LNCAP (cell line): ENCODE results near the gene NPFFR1.

ENCODE experiments used
- CTCF ChIP-seq: fragments of 450-650 bp; IDR thresholded peaks from 2 replicates; pipeline ENCODE4 v1.5.1; 2017; ENCODE audit warnings: mild to moderate bottlenecking

NPFFR1 gene

GRCh38 chr10:70300908-70301597, 17.2 kb upstream of the NPFFR1 start:
- TF ChIP-seq CTCF, result no peak

DNA sequence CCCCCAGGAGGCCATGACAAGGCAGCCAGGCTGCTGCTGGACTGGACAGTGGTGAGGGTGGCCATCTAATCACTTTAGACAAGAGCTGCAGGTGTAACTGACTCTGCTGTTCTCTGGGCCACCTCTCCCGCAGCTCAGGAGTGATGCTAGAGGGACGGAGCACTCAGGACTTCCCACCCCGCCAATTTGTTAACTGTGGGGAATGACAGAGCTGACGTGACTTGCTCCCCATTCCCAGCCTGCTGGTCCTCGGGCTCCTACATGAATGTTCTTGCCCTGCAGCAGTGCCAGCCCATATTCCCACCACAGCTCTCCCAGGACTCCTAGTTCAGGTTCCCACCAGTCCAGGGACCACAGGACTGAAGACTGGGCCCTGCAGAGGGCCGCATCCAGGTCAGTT, 16.7 kb upstream of the NPFFR1 start:
- TF ChIP-seq CTCF, result no peak

- no peak for TF ChIP-seq CTCF
These were observed 16.1 kb upstream of the NPFFR1 start for GRCh38 chr10:70299876-70300275.

DNA sequence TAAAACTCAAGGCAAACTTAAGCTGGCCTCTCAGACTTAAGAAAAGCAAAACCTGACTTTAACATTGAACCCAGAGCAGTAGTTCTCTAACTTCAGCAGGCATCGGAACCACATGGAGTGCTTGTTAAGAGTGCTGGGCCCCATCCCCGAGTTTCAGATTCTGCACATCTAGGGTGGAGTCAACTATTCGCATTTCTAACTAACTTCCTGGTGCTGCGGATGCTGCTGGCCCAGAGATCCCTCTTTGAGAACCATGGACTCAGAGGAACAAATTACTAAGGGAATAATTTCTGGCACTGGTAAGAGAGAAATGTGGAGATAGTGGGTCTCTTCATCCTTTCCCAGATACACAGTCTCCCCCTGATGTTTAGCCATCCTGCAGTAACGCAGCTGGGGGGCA, 14.6 kb upstream of the NPFFR1 start:
- no peak for TF ChIP-seq CTCF

DNA sequence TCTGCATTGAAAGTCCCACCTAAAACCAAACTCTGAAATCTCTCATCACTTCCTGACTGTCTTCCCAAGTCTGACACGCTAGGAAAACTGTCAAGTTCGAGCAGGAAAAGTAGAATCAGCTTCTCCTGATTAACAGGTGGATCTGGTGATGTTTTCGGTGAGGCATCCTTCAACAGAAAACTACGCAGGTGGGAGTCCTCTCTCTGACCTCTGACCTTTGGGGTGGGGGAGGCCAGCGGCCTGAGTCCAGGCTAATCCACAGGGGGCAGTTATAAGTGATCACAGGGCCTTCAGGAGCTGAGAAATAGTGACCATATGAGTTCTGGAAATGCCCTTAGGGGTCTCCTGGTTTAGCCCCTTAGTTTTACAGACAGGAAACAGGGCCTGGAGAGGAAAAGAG, 13.4 kb upstream of the NPFFR1 start:
- no peak for TF ChIP-seq CTCF

DNA sequence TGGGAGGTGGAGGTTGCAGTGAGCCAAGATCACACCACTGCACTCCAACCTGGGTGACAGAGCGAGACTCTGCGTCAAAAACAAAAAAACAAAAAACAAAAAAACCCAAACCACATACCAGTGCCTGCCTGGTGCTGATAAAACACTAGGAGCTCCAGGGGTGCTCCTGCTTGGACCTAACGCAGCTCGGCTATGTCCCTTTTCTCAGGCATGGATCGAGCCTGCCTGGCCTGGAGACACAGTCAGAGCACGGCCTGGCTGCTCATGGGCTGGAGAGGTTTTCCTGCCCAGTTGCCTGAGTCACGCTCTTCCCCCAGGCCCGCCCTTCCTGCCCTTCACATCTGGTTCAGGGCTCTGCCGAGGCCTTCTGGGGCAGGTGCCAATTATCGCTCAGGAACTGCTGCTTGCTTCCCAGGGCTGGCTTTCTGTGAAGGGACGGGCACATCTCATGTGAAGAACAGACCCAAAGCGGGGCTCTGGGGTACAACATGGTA, 12.6 kb upstream of the NPFFR1 start:
- TF ChIP-seq CTCF, result no peak

DNA sequence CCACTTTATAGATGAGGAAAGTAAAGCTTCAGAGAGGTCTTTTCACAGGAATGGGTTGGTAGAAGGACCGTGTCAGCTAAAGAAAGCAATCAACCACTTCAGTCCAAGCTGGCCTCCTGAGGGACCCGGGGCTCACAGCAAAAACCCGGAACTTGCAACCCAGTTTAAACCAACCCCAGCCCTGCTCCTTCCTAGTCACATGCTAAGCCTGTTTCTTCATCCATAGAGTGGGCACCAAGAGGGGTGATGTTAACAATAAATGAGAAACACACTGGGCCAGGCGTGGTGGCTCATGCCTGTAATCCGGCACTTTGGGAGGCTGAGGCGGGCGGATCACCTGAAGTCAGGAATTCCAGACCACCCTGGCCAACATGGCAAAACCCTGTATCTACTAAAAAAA, 12.1 kb upstream of the NPFFR1 start:
- TF ChIP-seq CTCF, result no peak

DNA sequence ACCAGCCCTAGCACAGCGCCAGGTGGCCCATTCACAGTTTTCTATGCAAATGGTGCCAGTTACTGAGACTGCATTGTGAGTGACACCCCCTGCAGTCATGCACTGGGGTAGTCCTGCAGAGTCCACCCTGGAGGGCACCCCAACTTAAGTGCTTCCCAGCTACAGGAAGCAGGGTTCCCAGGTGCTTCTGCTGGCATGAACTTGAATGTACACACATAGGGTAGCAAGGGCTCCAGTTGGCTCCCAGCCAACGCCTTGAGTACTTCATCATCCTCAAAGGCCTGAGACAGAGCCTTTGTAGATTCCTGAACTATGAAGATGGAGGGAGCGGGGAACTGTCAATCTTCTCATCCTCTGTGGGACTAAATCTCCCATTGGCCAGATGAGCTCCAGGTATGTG, 11.5 kb upstream of the NPFFR1 start:
- no peak for TF ChIP-seq CTCF
